ENCODE results near the gene ANO4. TPM values are rescaled to one million over a fixed set of nuclear protein-coding genes. Genes with fewer than 3 reads are reported as not detected.
"Not testable (repeated sequence)": the region's sequence is repeated elsewhere in the genome, so short reads cannot be mapped to it uniquely, and the experiment has no call there.

ANO4 gene
- total and polyA plus RNA-seq, 2 donors (not counting 1 experiment from before 2014, with no cell fraction given) = not detected

DNA sequence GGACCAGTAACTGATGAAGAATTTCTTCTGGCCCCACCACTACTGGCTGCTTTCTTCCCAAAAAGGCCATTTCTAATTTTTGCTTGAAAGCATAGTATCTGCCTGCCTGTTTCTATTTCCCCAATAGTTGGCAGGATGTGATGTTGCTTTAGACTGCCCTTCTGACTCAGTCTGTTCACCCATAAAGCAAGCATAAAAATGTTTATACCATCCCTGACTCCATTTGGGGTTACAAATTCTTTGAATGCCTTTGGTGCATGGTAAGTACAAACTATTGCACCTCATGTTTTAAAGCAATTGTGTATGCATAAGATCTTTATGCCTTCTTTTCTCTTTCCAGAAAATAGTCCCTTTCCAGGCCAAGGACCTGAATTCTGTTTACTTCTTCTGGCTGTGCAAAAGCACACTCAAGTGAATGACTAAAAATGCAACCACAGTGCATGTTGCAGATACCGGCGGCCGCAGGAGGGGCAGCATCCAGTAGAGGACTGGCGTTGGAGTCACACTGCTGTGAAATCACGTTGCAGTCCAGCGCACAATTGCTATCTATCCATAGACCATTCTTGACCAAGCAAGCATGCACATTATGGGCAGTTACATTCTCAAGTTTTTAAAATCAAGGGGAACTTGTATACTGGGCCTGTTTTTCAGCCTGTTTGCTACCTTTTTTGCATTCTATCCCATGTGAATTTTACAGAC, 333.1 kb downstream of the ANO4 start:
- no peaks in the 10 kb centered on the region for H3K9me3 ChIP-seq (ENCODE audit: control extremely low read depth in 1 of 3, control insufficient read depth in 2 of 3, insufficient read depth in 1 of 3, low read length in 2 of 3)
- no peak overlapping the region for H3K4me3 ChIP-seq (ENCODE audit: control extremely low read depth in 1 of 5, extremely low read depth in 1 of 5, insufficient read depth in 1 of 5, low read depth in 2 of 5, low read length in 4 of 5)
- no peak overlapping the region for H3K27ac ChIP-seq (ENCODE audit: low read length in 2 of 2)
- H3K79me2 ChIP-seq (ENCODE audit: control insufficient read depth, insufficient read depth, low read length) = no peaks in the 10 kb centered on the region
- H3K4me2 ChIP-seq (replicated peaks; ENCODE audit: low read depth, low read length, poor library complexity, severe bottlenecking) = no peak overlapping the region
- TF ChIP-seq EZH2 (IDR thresholded peaks at IDR 0.05; ENCODE audit: borderline replicate concordance, insufficient read depth, low read depth, low read length, poor library complexity, severe bottlenecking) = no peak
- TF ChIP-seq, protein P1, sequence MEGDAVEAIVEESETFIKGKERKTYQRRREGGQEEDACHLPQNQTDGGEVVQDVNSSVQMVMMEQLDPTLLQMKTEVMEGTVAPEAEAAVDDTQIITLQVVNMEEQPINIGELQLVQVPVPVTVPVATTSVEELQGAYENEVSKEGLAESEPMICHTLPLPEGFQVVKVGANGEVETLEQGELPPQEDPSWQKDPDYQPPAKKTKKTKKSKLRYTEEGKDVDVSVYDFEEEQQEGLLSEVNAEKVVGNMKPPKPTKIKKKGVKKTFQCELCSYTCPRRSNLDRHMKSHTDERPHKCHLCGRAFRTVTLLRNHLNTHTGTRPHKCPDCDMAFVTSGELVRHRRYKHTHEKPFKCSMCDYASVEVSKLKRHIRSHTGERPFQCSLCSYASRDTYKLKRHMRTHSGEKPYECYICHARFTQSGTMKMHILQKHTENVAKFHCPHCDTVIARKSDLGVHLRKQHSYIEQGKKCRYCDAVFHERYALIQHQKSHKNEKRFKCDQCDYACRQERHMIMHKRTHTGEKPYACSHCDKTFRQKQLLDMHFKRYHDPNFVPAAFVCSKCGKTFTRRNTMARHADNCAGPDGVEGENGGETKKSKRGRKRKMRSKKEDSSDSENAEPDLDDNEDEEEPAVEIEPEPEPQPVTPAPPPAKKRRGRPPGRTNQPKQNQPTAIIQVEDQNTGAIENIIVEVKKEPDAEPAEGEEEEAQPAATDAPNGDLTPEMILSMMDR (IDR thresholded peaks at IDR 0.05) = no peak
- no peak for DNase-seq
- no peaks in the 10 kb centered on the region for H3K4me1 ChIP-seq (ENCODE audit: control insufficient read depth in 2 of 2, insufficient read depth in 2 of 2, low read length in 2 of 2)
- intact Hi-C loops (cut with micrococcal nuclease) = no loop called here
- CTCF ChIA-PET = no interaction called here
- no peak for ATAC-seq (ENCODE audit: low read depth)
- H3K4me3 Mint-ChIP-seq = no peak overlapping the region
- no peak overlapping the region for H3K9ac ChIP-seq (ENCODE audit: low read length)
- no peaks in the 10 kb centered on the region for H3K36me3 ChIP-seq (replicated peaks in 1 of 2; ENCODE audit: control extremely low read depth in 1 of 2, control insufficient read depth in 1 of 2, extremely low read depth in 1 of 2, insufficient read depth in 2 of 2, low read length in 1 of 2)
- H3K27me3 ChIP-seq (replicated peaks in 1 of 4; ENCODE audit: control extremely low read depth in 1 of 4, control insufficient read depth in 3 of 4, insufficient read depth in 4 of 4, low read length in 3 of 4) = peaks cover 0 to 3% (median 0%) of the 10 kb centered on the region in 4 experiments
- no peak overlapping the region for H3K27ac Mint-ChIP-seq
- peaks cover 7% of the 10 kb centered on the region for H3K27me3 Mint-ChIP-seq
- H2AFZ ChIP-seq (ENCODE audit: insufficient read depth, low read depth, low read length, poor library complexity, severe bottlenecking) = no peak overlapping the region
- H3K9me3 Mint-ChIP-seq (ENCODE audit: insufficient read depth) = no peaks in the 10 kb centered on the region
- WGBS (ENCODE audit: insufficient coverage) = 90% methylated on average over 6 of the region's 6 CpGs
- no peaks in the 10 kb centered on the region for H3K4me1 Mint-ChIP-seq
- POLR2A ChIA-PET = no interaction called here
- H4K20me1 ChIP-seq (ENCODE audit: control insufficient read depth, insufficient read depth, low read length, poor library complexity, severe bottlenecking) = no peaks in the 10 kb centered on the region

DNA sequence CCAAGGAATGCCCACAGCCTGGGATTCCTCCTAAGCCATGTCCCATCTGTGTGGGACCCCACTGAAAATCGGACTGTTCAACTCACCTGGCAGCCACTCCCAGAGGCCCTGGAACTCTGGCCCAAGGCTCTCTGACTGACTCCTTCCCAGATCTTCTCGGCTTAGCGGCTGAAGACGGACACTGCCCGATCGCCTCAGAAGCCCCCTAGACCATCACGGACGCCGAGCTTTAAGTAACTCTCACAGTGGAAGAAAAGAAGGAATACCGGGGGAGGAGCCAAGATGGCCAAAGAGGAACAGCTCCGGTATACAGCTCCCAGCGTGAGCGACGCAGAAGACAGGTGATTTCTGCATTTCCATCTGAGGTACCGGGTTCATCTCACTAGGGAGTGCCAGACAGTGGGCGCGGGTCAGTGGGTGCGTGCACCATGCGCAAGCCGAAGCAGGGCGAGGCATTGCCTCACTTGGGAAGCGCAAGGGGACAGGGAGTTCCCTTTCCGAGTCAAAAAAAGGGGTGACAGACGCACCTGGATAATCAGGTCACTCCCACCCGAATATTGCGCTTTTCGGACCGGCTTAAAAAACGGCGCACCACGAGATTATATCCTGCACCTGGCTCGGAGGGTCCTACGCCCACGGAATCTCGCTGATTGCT, 351.3 kb downstream of the ANO4 start:
- H3K36me3 ChIP-seq (replicated peaks in 1 of 2; ENCODE audit: control extremely low read depth in 1 of 2, control insufficient read depth in 1 of 2, extremely low read depth in 1 of 2, insufficient read depth in 2 of 2, low read length in 1 of 2); CTCF ChIA-PET; H3K79me2 ChIP-seq (ENCODE audit: control insufficient read depth, insufficient read depth, low read length); H2AFZ ChIP-seq (ENCODE audit: insufficient read depth, low read depth, low read length, poor library complexity, severe bottlenecking); intact Hi-C loops (cut with micrococcal nuclease); DNase-seq; H3K27ac ChIP-seq (ENCODE audit: low read length in 2 of 2); H3K27ac Mint-ChIP-seq; H3K4me3 Mint-ChIP-seq; H3K4me3 ChIP-seq (ENCODE audit: control extremely low read depth in 1 of 5, extremely low read depth in 1 of 5, insufficient read depth in 1 of 5, low read depth in 2 of 5, low read length in 4 of 5); H3K9me3 Mint-ChIP-seq (ENCODE audit: insufficient read depth); H3K9ac ChIP-seq (ENCODE audit: low read length); H3K4me2 ChIP-seq (replicated peaks; ENCODE audit: low read depth, low read length, poor library complexity, severe bottlenecking); H3K4me1 Mint-ChIP-seq; H3K4me1 ChIP-seq (ENCODE audit: control insufficient read depth in 2 of 2, insufficient read depth in 2 of 2, low read length in 2 of 2); POLR2A ChIA-PET; H3K27me3 Mint-ChIP-seq; H4K20me1 ChIP-seq (ENCODE audit: control insufficient read depth, insufficient read depth, low read length, poor library complexity, severe bottlenecking); H3K9me3 ChIP-seq (ENCODE audit: control extremely low read depth in 1 of 3, control insufficient read depth in 2 of 3, insufficient read depth in 1 of 3, low read length in 2 of 3); H3K27me3 ChIP-seq (replicated peaks in 1 of 4; ENCODE audit: control extremely low read depth in 1 of 4, control insufficient read depth in 3 of 4, insufficient read depth in 4 of 4, low read length in 3 of 4); ATAC-seq (ENCODE audit: low read depth): not testable (repeated sequence)
- WGBS (ENCODE audit: insufficient coverage) = 96% methylated on average over 25 of the region's 35 CpGs

Measured in B cell (primary cell).